HG03432 (cell line): ENCODE measurements around the gene FANCL.
"Not testable (repeated sequence)": the region's sequence is repeated elsewhere in the genome, so short reads cannot be mapped to it uniquely, and the experiment has no call there.

Experiments
- ATAC-seq: cut with Tn5 transposase; IDR thresholded peaks from one replicate; pipeline ENCODE4 v1.9.1; 2021; ENCODE audit warnings: mild to moderate bottlenecking, moderate library complexity; ENCODE audit not compliant: unreplicated experiment

Gene FANCL

GRCh38 chr2:58155160-58155778 is 85.9 kb downstream of the FANCL start:
- ATAC-seq: no peak

GRCh38 chr2:58146707-58147106 is 94.4 kb downstream of the FANCL start:
- no peak for ATAC-seq

GRCh38 chr2:58145769-58146168 is 95.4 kb downstream of the FANCL start:
- ATAC-seq: not testable (repeated sequence)

GRCh38 chr2:58140508-58141072 is 100.5 kb downstream of the FANCL start:
- no peak for ATAC-seq

- ATAC-seq: no peak
Observed at GRCh38 chr2:58138396-58139030, 102.6 kb downstream of the FANCL start.

GRCh38 chr2:58137856-58138255 is 103.3 kb downstream of the FANCL start:
- no peak for ATAC-seq

GRCh38 chr2:58137221-58137620 is 103.9 kb downstream of the FANCL start:
- ATAC-seq: peak; percentile 66

- ATAC-seq: no peak
Observed at GRCh38 chr2:58135861-58136260, 105.3 kb downstream of the FANCL start.

GRCh38 chr2:58133395-58133794 is 107.7 kb downstream of the FANCL start:
- ATAC-seq: no peak

GRCh38 chr2:58131191-58132011 is 109.7 kb downstream of the FANCL start:
- no peak for ATAC-seq

- no peak for ATAC-seq
Observed at GRCh38 chr2:58130238-58130637, 110.9 kb downstream of the FANCL start.

GRCh38 chr2:58127111-58127510 is 114.0 kb downstream of the FANCL start:
- no peak for ATAC-seq

GRCh38 chr2:58122540-58122939 is 118.6 kb downstream of the FANCL start:
- ATAC-seq: no peak

- ATAC-seq: no peak
Observed at GRCh38 chr2:58122040-58122439, 119.1 kb downstream of the FANCL start.

GRCh38 chr2:58120626-58121229 is 120.4 kb downstream of the FANCL start:
- ATAC-seq: no peak

- ATAC-seq: not testable (repeated sequence)
Observed at GRCh38 chr2:58113563-58113962, 127.6 kb downstream of the FANCL start.

- no peak for ATAC-seq
Observed at GRCh38 chr2:58110765-58111164, 130.4 kb downstream of the FANCL start.

- no peak for ATAC-seq
Observed at GRCh38 chr2:58109481-58109880, 131.6 kb downstream of the FANCL start.
